ENCODE data around the gene CA6. TPM values are rescaled to one million over a fixed set of nuclear protein-coding genes. Genes with fewer than 3 reads are reported as not detected.

The CA6 gene
- total and polyA plus RNA-seq, 2 of the 8 experiments (the other 6 are each of a cell fraction or from before 2014, with no cell fraction given): not detected

GRCh38 chr1:8963963-8964362 lies 18.3 kb downstream of the CA6 start (continued):
- TF ChIP-seq, protein P1, sequence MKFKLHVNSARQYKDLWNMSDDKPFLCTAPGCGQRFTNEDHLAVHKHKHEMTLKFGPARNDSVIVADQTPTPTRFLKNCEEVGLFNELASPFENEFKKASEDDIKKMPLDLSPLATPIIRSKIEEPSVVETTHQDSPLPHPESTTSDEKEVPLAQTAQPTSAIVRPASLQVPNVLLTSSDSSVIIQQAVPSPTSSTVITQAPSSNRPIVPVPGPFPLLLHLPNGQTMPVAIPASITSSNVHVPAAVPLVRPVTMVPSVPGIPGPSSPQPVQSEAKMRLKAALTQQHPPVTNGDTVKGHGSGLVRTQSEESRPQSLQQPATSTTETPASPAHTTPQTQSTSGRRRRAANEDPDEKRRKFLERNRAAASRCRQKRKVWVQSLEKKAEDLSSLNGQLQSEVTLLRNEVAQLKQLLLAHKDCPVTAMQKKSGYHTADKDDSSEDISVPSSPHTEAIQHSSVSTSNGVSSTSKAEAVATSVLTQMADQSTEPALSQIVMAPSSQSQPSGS (IDR thresholded peaks at IDR 0.05; ENCODE audit: low read length): no peak
